PC-3 (cell line): Measurements from ENCODE around the gene CTAG2. TPM values are rescaled to one million over a fixed set of nuclear protein-coding genes. Genes with fewer than 3 reads are reported as not detected.
"Not testable (repeated sequence)": the region's sequence is repeated elsewhere in the genome, so short reads cannot be mapped to it uniquely, and the experiment has no call there.

ENCODE experiments used
- ATAC-seq: fragments of 200-7000 bp; cut with Tn5 transposase; 2 replicates; pipeline ENCODE4 v1.9.1; 2020; ENCODE audit warnings: mild to moderate bottlenecking, moderate library complexity
- BruUV-seq: library from RNA; stranded (reverse); fragments of 400-500 nt; replicated peaks from 2 replicates; lab custom pipeline; 2021; lab: Mats Ljungman, UMichigan
- CTCF ChIA-PET: fragments of 300-600 bp; sonication (Branson Sonifier 250); formaldehyde crosslinking; loops from one replicate; lab custom pipeline; 2022; ENCODE audit warnings: antibody characterized with exemption; lab: Charles Lee
- POLR2A ChIA-PET: fragments of 300-600 bp; sonication (Branson Sonifier 250); formaldehyde crosslinking; loops from one replicate; lab custom pipeline; 2022; ENCODE audit warnings: antibody characterized with exemption; ENCODE audit not compliant: unreplicated experiment; lab: Charles Lee
- DNase-seq: peaks from one replicate; pipeline ENCODE4 v3.0.0-alpha.2; 2015
- H2AFZ ChIP-seq: fragments of 300-600 bp; sonication (generic); 2 replicates; pipeline ENCODE4 v1.6.0; 2016; ENCODE audit warnings: antibody characterized with exemption, low read length
- H3F3A ChIP-seq: fragments of 300-600 bp; sonication (generic); one replicate; pipeline ENCODE4 v1.6.0; 2017; ENCODE audit warnings: antibody characterized with exemption, low read length, control low read depth, mild to moderate bottlenecking; ENCODE audit not compliant: unreplicated experiment
- H3K27ac ChIP-seq: fragments of 300-600 bp; sonication (generic); 2 replicates; pipeline ENCODE4 v1.5.1; 2016; ENCODE audit warnings: mild to moderate bottlenecking, low read length
- H3K27me3 ChIP-seq: fragments of 300-600 bp; sonication (generic); 2 replicates; pipeline ENCODE4 v1.6.1; 2016; ENCODE audit warnings: low read length, mixed read lengths
- H3K36me3 ChIP-seq: fragments of 300-600 bp; sonication (generic); 2 replicates; pipeline ENCODE4 v1.6.1; 2016; ENCODE audit warnings: low read depth, mixed run types, low read length, mixed read lengths
- H3K4me1 ChIP-seq: fragments of 300-600 bp; sonication (generic); 2 replicates; pipeline ENCODE4 v1.5.1; 2016; ENCODE audit warnings: low read length; ENCODE audit not compliant: insufficient read depth
- H3K4me2 ChIP-seq: fragments of 300-600 bp; sonication (generic); 2 replicates; pipeline ENCODE4 v1.6.0; 2016; ENCODE audit warnings: low read length
- H3K4me3 ChIP-seq: fragments of 300-600 bp; sonication (generic); 2 replicates; pipeline ENCODE4 v1.5.1; 2016; ENCODE audit warnings: mild to moderate bottlenecking, low read length, mixed read lengths
- H3K79me2 ChIP-seq: fragments of 300-600 bp; sonication (generic); 2 replicates; pipeline ENCODE4 v1.6.1; 2017; ENCODE audit warnings: low read length, mixed read lengths
- H3K9ac ChIP-seq: fragments of 300-600 bp; sonication (generic); 2 replicates; pipeline ENCODE4 v1.6.0; 2016; ENCODE audit warnings: mild to moderate bottlenecking, low read length
- H3K9me2 ChIP-seq: fragments of 300-600 bp; sonication (generic); replicated peaks from 2 replicates; pipeline ENCODE4 v1.6.1; 2016; ENCODE audit warnings: mixed run types, low read length, mixed read lengths
- H3K9me3 ChIP-seq: fragments of 300-600 bp; sonication (generic); 2 replicates; pipeline ENCODE4 v1.6.1; 2016; ENCODE audit warnings: low read length, mixed read lengths
- H4K20me1 ChIP-seq: fragments of 300-600 bp; sonication (generic); 2 replicates; pipeline ENCODE4 v1.6.1; 2016; ENCODE audit warnings: low read length, mixed read lengths
- EZH2 ChIP-seq: fragments of 300-600 bp; sonication (generic); IDR thresholded peaks from one replicate; pipeline ENCODE4 v1.6.1; 2017; ENCODE audit warnings: antibody characterized with exemption, mild to moderate bottlenecking, low read length; ENCODE audit not compliant: unreplicated experiment
- EZH2phosphoT487 ChIP-seq: fragments of 300-600 bp; sonication (generic); IDR thresholded peaks from 2 replicates; pipeline ENCODE4 v1.6.1; 2018; ENCODE audit warnings: mild to moderate bottlenecking, antibody characterized with exemption, low read length, borderline replicate concordance
- intact Hi-C: fragments of 100-400 bp; cut with micrococcal nuclease; formaldehyde crosslinking; loops from 2 replicates; pipeline ENCODE4 v1.9.0; 2023
- total RNA-seq: library from RNA; depleted of rRNA; stranded (reverse); fragments of >200 nt; gene quantifications from 2 replicates; pipeline ENCODE4 v1.2.3, GENCODE V29; 2014
- TF ChIP-seq, protein P1 (sequence below): fragments of 300-600 bp; sonication (generic); conservative IDR thresholded peaks from 2 replicates; pipeline ENCODE4 v1.5.1; 2017; ENCODE audit warnings: antibody characterized with exemption, low read depth, mild to moderate bottlenecking, low read length

CTAG2 gene
- total RNA-seq, 1 experiment from 2014 or later = not detected

DNA sequence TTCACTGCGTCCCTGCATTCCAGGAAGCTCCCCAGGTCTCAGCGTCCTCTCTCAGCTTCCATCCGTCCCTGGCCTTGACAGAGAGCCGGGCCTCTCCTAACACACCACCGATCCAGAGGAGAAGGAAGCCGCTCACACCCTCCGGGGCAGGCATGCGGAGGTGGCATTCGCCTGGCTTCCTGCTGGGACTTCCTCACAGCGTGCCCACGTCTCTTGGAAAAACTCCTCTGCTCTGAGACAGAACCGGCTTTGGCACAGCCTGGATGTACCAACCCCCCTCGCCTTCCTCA, 3.2 kb downstream of the CTAG2 start:
- no peak for DNase-seq
- Histone ChIP-seq H3K4me2 (no peak overlapping the region), H3K9me2 (no peaks in the 10 kb centered on the region), H4K20me1 (no peaks in the 10 kb centered on the region), H3K27ac (no peak overlapping the region), H3F3A (no peaks in the 10 kb centered on the region), H3K79me2 (no peaks in the 10 kb centered on the region), H3K27me3 (no peaks in the 10 kb centered on the region), H2AFZ (no peak overlapping the region), H3K4me1 (no peaks in the 10 kb centered on the region), H3K4me3 (no peak overlapping the region), H3K9me3 (no peaks in the 10 kb centered on the region), H3K9ac (no peak overlapping the region), H3K36me3 (no peaks in the 10 kb centered on the region)
- TF ChIP-seq EZH2phosphoT487 (no peak), EZH2 (no peak)
- TF ChIP-seq, protein P1, sequence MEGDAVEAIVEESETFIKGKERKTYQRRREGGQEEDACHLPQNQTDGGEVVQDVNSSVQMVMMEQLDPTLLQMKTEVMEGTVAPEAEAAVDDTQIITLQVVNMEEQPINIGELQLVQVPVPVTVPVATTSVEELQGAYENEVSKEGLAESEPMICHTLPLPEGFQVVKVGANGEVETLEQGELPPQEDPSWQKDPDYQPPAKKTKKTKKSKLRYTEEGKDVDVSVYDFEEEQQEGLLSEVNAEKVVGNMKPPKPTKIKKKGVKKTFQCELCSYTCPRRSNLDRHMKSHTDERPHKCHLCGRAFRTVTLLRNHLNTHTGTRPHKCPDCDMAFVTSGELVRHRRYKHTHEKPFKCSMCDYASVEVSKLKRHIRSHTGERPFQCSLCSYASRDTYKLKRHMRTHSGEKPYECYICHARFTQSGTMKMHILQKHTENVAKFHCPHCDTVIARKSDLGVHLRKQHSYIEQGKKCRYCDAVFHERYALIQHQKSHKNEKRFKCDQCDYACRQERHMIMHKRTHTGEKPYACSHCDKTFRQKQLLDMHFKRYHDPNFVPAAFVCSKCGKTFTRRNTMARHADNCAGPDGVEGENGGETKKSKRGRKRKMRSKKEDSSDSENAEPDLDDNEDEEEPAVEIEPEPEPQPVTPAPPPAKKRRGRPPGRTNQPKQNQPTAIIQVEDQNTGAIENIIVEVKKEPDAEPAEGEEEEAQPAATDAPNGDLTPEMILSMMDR = no peak
- ChIA-PET CTCF (no interaction called here), POLR2A (no interaction called here)
- intact Hi-C loops = no loop called here
- no TSS peak for BruUV-seq
- no peak for ATAC-seq

DNA sequence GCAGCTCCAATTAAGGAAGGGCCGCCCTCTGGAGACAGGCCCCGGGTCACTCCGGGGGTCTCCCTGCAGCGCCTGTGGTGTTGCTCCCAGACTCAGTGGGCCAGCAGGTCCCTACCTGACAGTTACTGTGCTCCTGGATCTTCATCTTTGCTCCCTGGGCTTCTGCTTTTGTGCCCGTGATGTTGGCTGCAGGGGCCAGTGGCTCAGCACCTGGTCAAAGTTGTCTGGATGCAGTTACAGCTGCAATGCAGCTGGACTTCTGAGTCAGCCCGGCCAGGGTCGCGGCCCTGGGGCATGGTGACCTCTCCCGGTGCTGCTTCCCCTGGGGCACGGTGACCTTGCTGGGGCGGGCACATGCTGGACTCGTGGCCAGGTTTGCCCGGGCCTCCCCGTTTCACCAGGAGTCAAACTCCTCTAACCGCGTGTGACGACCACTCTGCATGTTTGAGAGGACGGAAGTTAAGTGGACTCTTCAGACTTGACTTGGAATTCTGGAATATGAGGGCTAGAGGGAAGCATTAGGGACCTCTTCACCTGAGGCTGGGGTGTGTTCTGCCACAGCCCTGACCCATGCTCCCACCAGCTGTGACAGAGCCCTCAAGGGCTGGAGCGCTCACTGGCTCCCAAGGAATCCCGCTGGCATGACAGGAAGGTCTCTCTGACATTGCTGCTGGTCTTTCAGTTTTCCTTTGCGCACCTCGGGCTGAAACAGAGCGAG, 3.7 kb downstream of the CTAG2 start:
- Histone ChIP-seq H3K27me3 (no peaks in the 10 kb centered on the region), H3K9me2 (no peaks in the 10 kb centered on the region), H3K36me3 (no peaks in the 10 kb centered on the region), H3K27ac (no peak overlapping the region), H3K9ac (no peak overlapping the region), H2AFZ (no peak overlapping the region), H3K4me2 (no peak overlapping the region), H3K79me2 (no peaks in the 10 kb centered on the region), H3K9me3 (no peaks in the 10 kb centered on the region), H3K4me1 (no peaks in the 10 kb centered on the region), H3K4me3 (no peak overlapping the region), H4K20me1 (no peaks in the 10 kb centered on the region), H3F3A (no peaks in the 10 kb centered on the region)
- no TSS peak for BruUV-seq
- intact Hi-C loops = no loop called here
- ATAC-seq (no peak), DNase-seq (no peak)
- CTCF ChIA-PET = no interaction called here
- POLR2A ChIA-PET = no interaction called here
- no peak for TF ChIP-seq EZH2phosphoT487
- TF ChIP-seq, protein P1 = no peak

DNA sequence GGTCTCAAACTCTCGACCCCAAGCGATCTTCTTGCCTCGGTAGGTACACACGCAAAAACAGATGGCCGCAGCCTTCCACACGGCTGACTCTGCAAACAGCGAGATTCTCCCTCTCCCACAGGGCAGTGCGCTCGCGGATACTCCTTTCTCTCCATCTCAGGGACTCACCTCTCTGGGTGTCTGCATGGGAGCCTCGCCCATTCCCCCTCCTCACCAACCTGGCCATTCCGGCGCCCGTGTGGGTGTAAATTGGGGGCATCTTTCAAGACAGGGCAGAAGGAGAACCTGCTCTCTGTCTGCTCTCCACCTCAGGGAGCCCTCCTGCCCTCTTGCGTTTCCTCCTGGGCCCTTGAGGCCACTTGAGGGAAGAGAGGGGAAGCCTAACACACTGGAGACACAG, 4.4 kb downstream of the CTAG2 start:
- Histone ChIP-seq H3K36me3 (no peaks in the 10 kb centered on the region), H3K9me3 (no peaks in the 10 kb centered on the region), H3K27ac (no peak overlapping the region), H3K27me3 (no peaks in the 10 kb centered on the region), H4K20me1 (no peaks in the 10 kb centered on the region), H3F3A (no peaks in the 10 kb centered on the region), H3K9me2 (no peaks in the 10 kb centered on the region), H3K4me2 (no peak overlapping the region), H3K4me3 (no peak overlapping the region), H2AFZ (no peak overlapping the region), H3K9ac (no peak overlapping the region), H3K79me2 (no peaks in the 10 kb centered on the region), H3K4me1 (no peaks in the 10 kb centered on the region)
- no TSS peak for BruUV-seq
- TF ChIP-seq EZH2phosphoT487 (no peak), EZH2 (no peak)
- TF ChIP-seq, protein P1 = no peak
- CTCF ChIA-PET = no interaction called here
- intact Hi-C loops = no loop called here
- ATAC-seq (no peak), DNase-seq (no peak)
- POLR2A ChIA-PET = no interaction called here

DNA sequence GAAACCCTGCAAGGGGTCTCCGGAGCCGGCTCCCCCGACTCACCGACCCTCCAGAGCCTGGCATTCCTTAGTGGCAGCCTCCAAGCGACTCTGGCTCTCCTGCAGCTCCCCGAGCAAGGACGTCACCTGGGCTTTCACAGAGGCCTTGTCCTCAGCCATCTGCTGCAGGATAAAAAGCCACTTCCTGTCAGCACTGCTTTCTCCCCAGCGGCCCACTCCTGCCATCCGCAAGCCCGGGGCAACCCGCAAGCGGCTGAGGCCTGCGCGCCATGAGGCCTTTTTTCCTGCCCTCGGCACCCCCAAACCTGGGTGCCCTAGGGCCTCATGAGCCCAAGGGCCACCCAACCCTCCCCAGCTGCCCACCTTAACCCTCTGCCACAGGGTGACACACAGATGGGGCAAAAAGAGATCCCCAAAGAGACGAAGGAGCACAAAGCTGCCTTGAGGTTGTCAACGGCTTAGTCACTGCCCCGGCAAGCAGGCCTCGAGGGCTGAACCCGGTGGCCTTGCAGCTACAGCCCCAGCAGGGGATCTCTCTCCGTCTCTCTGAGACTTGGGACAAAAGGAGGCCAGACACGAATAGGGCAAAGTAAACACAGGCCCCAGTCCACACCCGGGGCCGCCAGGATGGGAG, 7.5 kb downstream of the CTAG2 start:
- H3K79me2 ChIP-seq, DNase-seq, intact Hi-C loops, POLR2A ChIA-PET, H3K36me3 ChIP-seq, H3K9me2 ChIP-seq, H2AFZ ChIP-seq, H3K27ac ChIP-seq, H3K4me2 ChIP-seq, H4K20me1 ChIP-seq, H3K9me3 ChIP-seq, H3K4me3 ChIP-seq, H3K4me1 ChIP-seq, CTCF ChIA-PET, H3K9ac ChIP-seq, ATAC-seq, H3F3A ChIP-seq, BruUV-seq, H3K27me3 ChIP-seq: not testable (repeated sequence)
